Ascending aorta (tissue), 2 donors: Measurements from ENCODE around the gene TMPRSS11A. TPM values are rescaled to one million over a fixed set of nuclear protein-coding genes. Genes with fewer than 3 reads are reported as not detected.

ENCODE experiments used
- DNase-seq, 2 donors: peaks; one replicate each; pipeline ENCODE4 v3.0.0-alpha.2; 2019; ENCODE audit warnings: low spot score in 2 of 2
- H3K27ac ChIP-seq, 2 donors: fragments of 200-600 bp; sonication (generic); one replicate each; pipeline ENCODE4 v1.5.1; 2016 to 2017; ENCODE audit warnings: mild to moderate bottlenecking in 1 of 2
- H3K27me3 ChIP-seq: fragments of 200-600 bp; sonication (generic); one replicate; pipeline ENCODE4 v1.5.1; 2017
- H3K36me3 ChIP-seq, 2 donors: fragments of 200-600 bp; sonication (generic); one replicate each; pipeline ENCODE4 v1.5.1; 2016
- H3K4me1 ChIP-seq, 2 donors: fragments of 200-600 bp; sonication (generic); one replicate each; pipeline ENCODE4 v1.5.1; 2016 to 2017; ENCODE audit warnings: mild to moderate bottlenecking in 1 of 2
- H3K4me3 ChIP-seq, 2 donors: fragments of 200-600 bp; sonication (generic); one replicate each; pipeline ENCODE4 v1.5.1; 2016 to 2017; ENCODE audit warnings: mild to moderate bottlenecking in 1 of 2
- H3K9me3 ChIP-seq, 2 donors: fragments of 200-600 bp; sonication (generic); one replicate each; pipeline ENCODE4 v1.5.1; 2016
- CTCF ChIP-seq, 3 experiments: fragments of 200-600 bp in 2 of 3; fragments of 450-650 bp in 1 of 3; sonication (generic) in 2 of 3; IDR thresholded peaks; one replicate each; pipeline ENCODE4 v1.5.1; 2016 to 2019; ENCODE audit warnings: antibody characterized with exemption in 3 of 3, mild to moderate bottlenecking in 1 of 3, moderate library complexity in 1 of 3
- intact Hi-C: fragments of 100-400 bp; cut with DNase I; formaldehyde crosslinking; loops from one replicate; pipeline ENCODE4 v1.15.1; 2023
- total RNA-seq: library from RNA; depleted of rRNA; stranded (reverse); fragments of >200 nt; gene quantifications from one replicate; pipeline ENCODE4 v1.1.0, GENCODE V29; 2016

Gene TMPRSS11A
- total RNA-seq, 1 donor from 2014 or later: not detected

- H3K27me3 ChIP-seq: no peaks in the 10 kb centered on the region
- H3K4me1 ChIP-seq: no peaks in the 10 kb centered on the region
- DNase-seq: no peak
- intact Hi-C loops: no loop called here
- no peaks in the 10 kb centered on the region for H3K36me3 ChIP-seq
- no peak overlapping the region for H3K4me3 ChIP-seq
- H3K9me3 ChIP-seq: peaks cover 0 to 5% of the 10 kb centered on the region in 2 donors
- no peak overlapping the region for H3K27ac ChIP-seq
- no peak for TF ChIP-seq CTCF (IDR thresholded peaks at IDR 0.05)
Measured at GRCh38 chr4:67983333-67983732, 20.0 kb upstream of the TMPRSS11A start.

GRCh38 chr4:67980512-67980911 lies 17.2 kb upstream of the TMPRSS11A start:
- peaks cover 0 to 13% of the 10 kb centered on the region in 2 donors for H3K9me3 ChIP-seq
- intact Hi-C loops: no loop called here
- no peaks in the 10 kb centered on the region for H3K4me1 ChIP-seq
- H3K27ac ChIP-seq: no peak overlapping the region
- DNase-seq: no peak
- no peak overlapping the region for H3K4me3 ChIP-seq
- no peaks in the 10 kb centered on the region for H3K36me3 ChIP-seq
- H3K27me3 ChIP-seq: no peaks in the 10 kb centered on the region
- no peak for TF ChIP-seq CTCF (IDR thresholded peaks at IDR 0.05)

GRCh38 chr4:67973608-67974007 lies 10.3 kb upstream of the TMPRSS11A start:
- H3K4me3 ChIP-seq: no peak overlapping the region
- intact Hi-C loops: no loop called here
- H3K9me3 ChIP-seq: peaks cover 0 to 14% of the 10 kb centered on the region in 2 donors
- H3K27ac ChIP-seq: no peak overlapping the region
- H3K4me1 ChIP-seq: no peaks in the 10 kb centered on the region
- no peak for DNase-seq
- TF ChIP-seq CTCF (IDR thresholded peaks at IDR 0.05): no peak
- H3K27me3 ChIP-seq: no peaks in the 10 kb centered on the region
- H3K36me3 ChIP-seq: no peaks in the 10 kb centered on the region

- no peaks in the 10 kb centered on the region for H3K27me3 ChIP-seq
- no peaks in the 10 kb centered on the region for H3K9me3 ChIP-seq
- H3K4me3 ChIP-seq: no peak overlapping the region
- TF ChIP-seq CTCF (IDR thresholded peaks at IDR 0.05): no peak
- H3K36me3 ChIP-seq: no peaks in the 10 kb centered on the region
- H3K4me1 ChIP-seq: no peaks in the 10 kb centered on the region
- intact Hi-C loops: no loop called here
- H3K27ac ChIP-seq: no peak overlapping the region
- DNase-seq: no peak
Measured at GRCh38 chr4:67954890-67955289, 8.4 kb downstream of the TMPRSS11A start.

GRCh38 chr4:67941074-67941473 lies 22.2 kb downstream of the TMPRSS11A start:
- TF ChIP-seq CTCF (IDR thresholded peaks at IDR 0.05): no peak
- no peaks in the 10 kb centered on the region for H3K4me1 ChIP-seq

GRCh38 chr4:67940506-67940905 lies 22.8 kb downstream of the TMPRSS11A start:
- no peak for DNase-seq
- H3K4me3 ChIP-seq: no peak overlapping the region
- intact Hi-C loops: no loop called here
- no peaks in the 10 kb centered on the region for H3K9me3 ChIP-seq
- H3K27me3 ChIP-seq: no peaks in the 10 kb centered on the region
- H3K4me1 ChIP-seq: no peaks in the 10 kb centered on the region
- H3K27ac ChIP-seq: no peak overlapping the region
- H3K36me3 ChIP-seq: no peaks in the 10 kb centered on the region
- no peak for TF ChIP-seq CTCF (IDR thresholded peaks at IDR 0.05)

More at GRCh38 chr4:67941074-67941473, 22.2 kb downstream of the TMPRSS11A start:
- intact Hi-C loops: no loop called here
- Histone ChIP-seq H3K9me3 (no peaks in the 10 kb centered on the region), H3K36me3 (no peaks in the 10 kb centered on the region), H3K27me3 (no peaks in the 10 kb centered on the region), H3K4me3 (no peak overlapping the region), H3K27ac (no peak overlapping the region)
- no peak for DNase-seq
